Fibroblast of skin of abdomen (primary cell): ENCODE data around the gene GYPB. TPM values are rescaled to one million over a fixed set of nuclear protein-coding genes. Genes with fewer than 3 reads are reported as not detected.
"Not testable (repeated sequence)": the region's sequence is repeated elsewhere in the genome, so short reads cannot be mapped to it uniquely, and the experiment has no call there.

Experiments used
- DNase-seq: peaks from one replicate; pipeline ENCODE4 v3.0.0-alpha.2; 2013
- polyA plus RNA-seq, 2 experiments: library from polyadenylated mRNA; unstranded; fragments of 120-200 nt; gene quantifications; one replicate each; pipeline ENCODE4 v1.2.1, GENCODE V29; 2013; ENCODE audit not compliant: insufficient read length in 2 of 2

Gene GYPB
- polyA plus RNA-seq (2013, experiment 1 of 2; ENCODE audit: insufficient read length), result not detected
- not detected for polyA plus RNA-seq (2013, experiment 2 of 2; ENCODE audit: insufficient read length)

- not testable (repeated sequence) for DNase-seq
Measured at GRCh38 chr4:144019277-144019676, at the start of gene GYPB. Gene GYPB (minus strand): TSS chr4:144019380. CDS start chr4:144019287, 93 bp downstream.

GRCh38 chr4:144061556-144061955 is 42.4 kb upstream of the GYPB start:
- not testable (repeated sequence) for DNase-seq

GRCh38 chr4:144060234-144060859 is 41.2 kb upstream of the GYPB start:
- not testable (repeated sequence) for DNase-seq

- DNase-seq, result no peak
Measured at GRCh38 chr4:144056800-144057199, 37.6 kb upstream of the GYPB start.

GRCh38 chr4:144055336-144055735 is 36.2 kb upstream of the GYPB start:
- DNase-seq, result peak; percentile 36

GRCh38 chr4:144051494-144051893 is 32.3 kb upstream of the GYPB start:
- DNase-seq, result not testable (repeated sequence)

- DNase-seq, result not testable (repeated sequence)
Measured at GRCh38 chr4:144050631-144051030, 31.5 kb upstream of the GYPB start.

GRCh38 chr4:144049495-144050424 is 30.6 kb upstream of the GYPB start:
- DNase-seq, result not testable (repeated sequence)

- DNase-seq, result peak; percentile 48
Measured at GRCh38 chr4:144044936-144045335, 25.8 kb upstream of the GYPB start.

- DNase-seq, result not testable (repeated sequence)
Measured at GRCh38 chr4:144032580-144032979, 13.4 kb upstream of the GYPB start.

- DNase-seq, result not testable (repeated sequence)
Measured at GRCh38 chr4:144031875-144032274, 12.7 kb upstream of the GYPB start.

- DNase-seq, result not testable (repeated sequence)
Measured at GRCh38 chr4:144031369-144031768, 12.2 kb upstream of the GYPB start.

- DNase-seq, result not testable (repeated sequence)
Measured at GRCh38 chr4:144030708-144031107, 11.5 kb upstream of the GYPB start.

GRCh38 chr4:144026682-144027081 is 7.5 kb upstream of the GYPB start:
- DNase-seq, result not testable (repeated sequence)

- not testable (repeated sequence) for DNase-seq
Measured at GRCh38 chr4:144024399-144025053, 5.3 kb upstream of the GYPB start.

GRCh38 chr4:144022772-144023400 is 3.7 kb upstream of the GYPB start:
- not testable (repeated sequence) for DNase-seq

GRCh38 chr4:144021336-144021990 is 2.3 kb upstream of the GYPB start:
- not testable (repeated sequence) for DNase-seq

GRCh38 chr4:144018223-144019000 is 768 bp downstream of the GYPB start:
- not testable (repeated sequence) for DNase-seq

GRCh38 chr4:144017271-144017670 is 1.9 kb downstream of the GYPB start:
- not testable (repeated sequence) for DNase-seq

GRCh38 chr4:144016057-144016605 is 3.0 kb downstream of the GYPB start:
- DNase-seq, result not testable (repeated sequence)

- no peak for DNase-seq
Measured at GRCh38 chr4:144014808-144015207, 4.4 kb downstream of the GYPB start.
